Astrocyte of the spinal cord (primary cell): ENCODE measurements around the gene SERPINB8.
A peak's percentile ranks its signal among the peaks of the same experiment; 100 is the strongest.

Source experiments
- DNase-seq: peaks from one replicate; pipeline ENCODE4 v3.0.0; 2011; ENCODE audit warnings: low read depth, low spot score
- H3K4me3 ChIP-seq: 2 replicates; pipeline ENCODE4 v1.5.1; 2011; ENCODE audit warnings: low read depth, mild to moderate bottlenecking, low read length, moderate library complexity
- in situ Hi-C: cut with HindIII; loops from 2 replicates; pipeline ENCODE4 v1.10.0; 2017; ENCODE audit warnings: low sequenced_read_pairs
- TF ChIP-seq, protein P1 (sequence below): IDR thresholded peaks from 2 replicates; pipeline ENCODE4 v1.5.1; 2012; ENCODE audit warnings: low read depth, mild to moderate bottlenecking, low read length, inconsistent platforms

The SERPINB8 gene

DNA sequence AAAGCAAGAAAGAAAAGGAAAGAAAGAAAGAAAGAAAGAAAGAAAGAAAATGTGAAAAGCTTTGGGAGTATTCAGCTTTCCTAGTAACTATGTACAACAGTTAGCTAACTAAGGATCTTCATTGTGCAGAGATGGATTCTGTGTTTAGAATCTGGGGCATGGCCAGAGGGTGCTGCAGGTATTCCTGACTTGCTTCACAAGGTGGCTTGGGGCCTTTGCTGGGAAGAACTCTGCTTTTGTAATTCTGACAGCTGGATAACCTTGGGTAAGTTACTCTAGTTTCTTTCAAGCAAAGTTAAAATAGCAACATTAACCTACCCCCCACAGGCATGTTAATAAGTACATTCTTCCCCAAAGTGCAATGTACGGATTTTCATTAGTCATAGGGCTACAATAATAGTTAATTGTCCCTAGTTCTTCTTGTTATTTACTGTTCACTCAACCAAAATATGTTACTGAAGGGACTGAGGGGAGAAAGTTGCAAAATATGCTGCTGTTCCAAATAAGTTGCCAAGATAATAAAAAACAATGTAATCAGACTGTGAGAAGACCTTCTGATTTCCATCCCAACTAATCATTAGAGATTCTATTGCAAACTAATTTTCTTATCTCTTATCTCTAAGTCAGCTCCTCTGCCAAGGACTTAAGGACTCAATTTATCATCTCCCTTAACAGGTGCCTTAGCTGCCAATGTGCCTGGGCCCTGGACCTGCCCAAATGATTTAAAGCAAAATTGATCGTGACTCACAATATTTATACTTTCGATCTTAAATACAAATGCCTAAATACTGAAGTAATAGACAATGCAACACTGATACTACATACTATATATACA lies 50.3 kb downstream of the SERPINB8 start:
- peak; percentile 3 for DNase-seq
- in situ Hi-C loops, result no loop called here
- H3K4me3 ChIP-seq, result no peak overlapping the region
- TF ChIP-seq, protein P1, sequence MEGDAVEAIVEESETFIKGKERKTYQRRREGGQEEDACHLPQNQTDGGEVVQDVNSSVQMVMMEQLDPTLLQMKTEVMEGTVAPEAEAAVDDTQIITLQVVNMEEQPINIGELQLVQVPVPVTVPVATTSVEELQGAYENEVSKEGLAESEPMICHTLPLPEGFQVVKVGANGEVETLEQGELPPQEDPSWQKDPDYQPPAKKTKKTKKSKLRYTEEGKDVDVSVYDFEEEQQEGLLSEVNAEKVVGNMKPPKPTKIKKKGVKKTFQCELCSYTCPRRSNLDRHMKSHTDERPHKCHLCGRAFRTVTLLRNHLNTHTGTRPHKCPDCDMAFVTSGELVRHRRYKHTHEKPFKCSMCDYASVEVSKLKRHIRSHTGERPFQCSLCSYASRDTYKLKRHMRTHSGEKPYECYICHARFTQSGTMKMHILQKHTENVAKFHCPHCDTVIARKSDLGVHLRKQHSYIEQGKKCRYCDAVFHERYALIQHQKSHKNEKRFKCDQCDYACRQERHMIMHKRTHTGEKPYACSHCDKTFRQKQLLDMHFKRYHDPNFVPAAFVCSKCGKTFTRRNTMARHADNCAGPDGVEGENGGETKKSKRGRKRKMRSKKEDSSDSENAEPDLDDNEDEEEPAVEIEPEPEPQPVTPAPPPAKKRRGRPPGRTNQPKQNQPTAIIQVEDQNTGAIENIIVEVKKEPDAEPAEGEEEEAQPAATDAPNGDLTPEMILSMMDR, result no peak

DNA sequence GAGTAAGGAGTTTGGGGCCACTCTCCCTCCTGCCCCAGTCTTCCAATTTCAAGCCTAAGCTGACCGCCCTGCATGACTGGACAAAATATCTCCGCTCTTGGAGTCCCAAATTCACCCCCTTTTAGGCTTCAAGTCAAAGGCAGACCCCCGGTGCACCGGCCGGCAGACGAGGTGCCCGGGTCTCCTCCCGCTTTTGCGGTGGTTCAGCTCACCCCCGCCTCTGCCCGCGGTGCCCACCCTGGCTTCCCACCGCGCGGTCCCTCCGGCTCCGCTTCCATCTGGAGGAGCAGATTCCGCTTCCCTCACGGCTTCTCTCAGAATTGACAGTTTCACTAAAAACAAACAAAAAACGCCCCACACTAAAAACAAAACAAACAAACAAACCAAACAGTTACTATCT lies 56.5 kb downstream of the SERPINB8 start:
- H3K4me3 ChIP-seq, result no peak overlapping the region
- DNase-seq, result no peak
- TF ChIP-seq, protein P1, result no peak
- in situ Hi-C loops, result no loop called here

DNA sequence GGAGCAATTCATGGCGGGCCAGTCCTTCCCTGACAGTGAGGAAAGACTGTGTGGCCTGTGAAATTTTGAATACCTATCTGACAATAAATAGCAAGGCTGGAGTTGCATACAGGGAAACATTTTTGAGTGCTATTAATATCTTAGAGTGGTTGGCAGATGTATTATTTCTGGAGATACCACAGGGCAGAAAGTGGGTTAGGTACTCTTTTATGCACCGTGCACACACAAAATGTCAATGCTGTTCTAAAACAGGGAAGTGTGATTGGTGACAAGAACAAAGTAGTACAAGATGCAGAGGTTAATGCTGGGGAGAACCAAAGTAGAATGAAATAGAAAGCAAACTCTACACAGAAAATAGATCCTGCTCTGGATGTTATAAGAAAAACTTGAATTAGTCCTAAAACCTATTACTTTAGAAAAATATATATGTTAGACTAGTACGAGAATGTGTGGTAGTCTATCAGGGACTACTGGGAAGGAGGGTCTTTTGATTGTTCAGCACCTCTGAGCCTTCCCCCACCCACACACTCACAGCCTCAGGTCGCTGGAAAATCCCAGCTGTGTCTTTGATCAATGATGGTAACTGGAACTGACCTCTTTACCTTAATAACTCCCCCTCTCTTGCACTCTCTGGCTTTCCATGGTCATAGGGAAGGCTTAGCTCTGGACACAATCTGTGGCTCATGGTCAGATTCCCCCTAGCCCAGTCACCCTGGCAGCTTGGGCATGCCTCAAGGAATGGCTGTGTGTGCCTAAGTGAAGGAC lies 58.2 kb downstream of the SERPINB8 start:
- in situ Hi-C loops, result no loop called here
- no peak overlapping the region for H3K4me3 ChIP-seq
- DNase-seq, result no peak
- TF ChIP-seq, protein P1, result no peak

DNA sequence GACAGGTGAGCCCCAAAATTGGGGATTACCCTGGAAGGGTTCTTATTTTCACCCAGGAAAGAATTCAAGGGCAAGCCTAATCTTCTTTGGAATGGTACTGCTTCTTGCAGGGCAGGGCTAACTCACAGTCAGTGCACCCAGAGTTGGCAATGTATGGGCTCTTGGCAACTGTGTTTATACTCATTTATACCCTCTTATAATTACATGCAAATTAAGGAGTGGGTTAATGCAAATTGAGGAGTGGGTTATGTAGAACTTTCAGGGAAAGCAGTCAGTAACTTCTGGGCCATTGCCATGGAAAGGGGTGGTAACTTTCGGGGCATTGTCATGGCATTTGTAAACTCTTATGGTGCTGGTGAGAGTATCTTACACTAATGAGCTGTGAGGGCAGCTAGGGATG lies 59.2 kb downstream of the SERPINB8 start:
- H3K4me3 ChIP-seq, result no peak overlapping the region
- DNase-seq, result no peak
- in situ Hi-C loops, result no loop called here
- TF ChIP-seq, protein P1, result no peak

DNA sequence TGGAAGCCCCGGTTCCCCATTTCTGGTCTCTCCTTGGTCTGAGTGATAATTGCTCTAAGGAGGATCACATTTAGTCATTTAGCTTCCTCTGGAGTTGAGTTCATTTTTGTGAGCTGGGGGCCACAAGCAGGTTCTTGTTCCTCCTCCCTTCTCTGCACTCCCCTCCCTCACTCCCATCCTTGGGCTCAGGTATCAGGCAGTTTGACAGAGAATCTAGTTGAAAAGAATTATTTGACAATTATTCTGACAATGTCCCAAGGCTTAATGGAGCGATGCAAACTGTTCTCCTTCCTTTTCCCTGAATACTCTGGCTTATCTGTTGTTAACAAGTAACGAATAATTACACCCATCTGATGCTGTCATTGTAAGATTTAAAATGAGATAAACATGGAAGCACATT lies 61.5 kb downstream of the SERPINB8 start:
- no peak overlapping the region for H3K4me3 ChIP-seq
- TF ChIP-seq, protein P1, result no peak
- no peak for DNase-seq
- in situ Hi-C loops, result no loop called here

DNA sequence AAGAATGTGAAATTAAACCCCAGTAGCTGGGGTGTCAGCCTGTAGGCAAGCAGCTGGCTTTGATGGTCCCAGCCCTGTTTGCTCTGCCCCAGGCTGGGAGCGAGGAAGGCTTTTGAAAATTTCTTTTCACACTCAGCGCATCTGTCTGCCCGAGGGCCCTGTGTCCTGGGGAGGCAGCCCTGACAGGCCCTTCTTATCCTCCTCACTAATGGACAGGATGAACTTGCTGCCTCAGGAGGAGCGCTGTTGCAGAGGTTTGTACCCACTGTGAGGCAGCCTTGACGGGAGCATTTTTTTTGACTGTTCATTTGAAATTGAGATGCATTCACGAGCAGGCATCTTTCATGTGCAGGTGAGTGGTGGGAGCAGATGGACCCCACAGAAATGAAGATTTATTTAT lies 62.4 kb downstream of the SERPINB8 start:
- TF ChIP-seq, protein P1, result no peak
- in situ Hi-C loops, result no loop called here
- no peak overlapping the region for H3K4me3 ChIP-seq
- DNase-seq, result no peak
